GM18909 (cell line): ENCODE measurements around the gene ATP10D.

ENCODE experiments used
- ATAC-seq: cut with Tn5 transposase; IDR thresholded peaks from one replicate; pipeline ENCODE4 v1.9.1; 2021; ENCODE audit warnings: mild to moderate bottlenecking; ENCODE audit not compliant: unreplicated experiment, poor library complexity

ATP10D gene

DNA sequence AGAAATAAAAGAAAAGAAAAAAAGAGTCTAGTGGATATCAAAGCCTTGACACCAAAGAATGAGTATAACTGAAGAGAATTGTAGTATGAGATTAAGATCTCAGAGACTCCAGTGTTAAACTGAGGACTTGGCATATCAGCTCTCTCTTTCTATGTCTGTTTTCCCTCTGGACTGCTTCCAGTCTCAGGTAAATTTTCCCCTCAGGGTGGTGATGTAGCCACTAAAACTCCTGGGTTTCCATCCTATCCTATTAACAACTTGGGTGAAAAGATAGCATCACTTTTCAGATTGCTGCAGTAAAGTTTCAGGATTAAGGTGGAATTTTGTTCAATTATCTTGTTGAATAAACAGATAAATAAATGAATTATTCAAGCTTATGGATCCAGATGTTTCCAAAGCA lies 85.7 kb downstream of the ATP10D start:
- ATAC-seq = no peak

DNA sequence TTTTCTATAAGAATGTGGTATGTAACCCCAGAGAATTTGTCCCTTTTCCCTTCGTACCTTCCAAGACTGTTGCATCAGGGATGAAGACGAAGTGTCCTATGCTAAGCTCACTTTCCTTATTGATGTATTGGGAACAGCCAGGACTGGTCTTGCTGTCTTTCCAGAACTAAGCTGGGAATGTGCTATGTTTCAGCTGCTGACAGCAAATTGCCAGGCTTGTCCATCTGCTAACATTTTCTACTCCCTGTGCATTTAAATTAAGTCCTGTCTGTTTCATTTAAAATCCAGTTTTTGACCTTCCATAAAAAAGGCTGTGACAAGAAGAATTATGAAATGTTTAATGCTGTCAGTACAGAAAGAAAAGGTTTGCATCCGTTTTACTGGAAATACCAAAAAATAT lies 87.9 kb downstream of the ATP10D start:
- no peak for ATAC-seq

DNA sequence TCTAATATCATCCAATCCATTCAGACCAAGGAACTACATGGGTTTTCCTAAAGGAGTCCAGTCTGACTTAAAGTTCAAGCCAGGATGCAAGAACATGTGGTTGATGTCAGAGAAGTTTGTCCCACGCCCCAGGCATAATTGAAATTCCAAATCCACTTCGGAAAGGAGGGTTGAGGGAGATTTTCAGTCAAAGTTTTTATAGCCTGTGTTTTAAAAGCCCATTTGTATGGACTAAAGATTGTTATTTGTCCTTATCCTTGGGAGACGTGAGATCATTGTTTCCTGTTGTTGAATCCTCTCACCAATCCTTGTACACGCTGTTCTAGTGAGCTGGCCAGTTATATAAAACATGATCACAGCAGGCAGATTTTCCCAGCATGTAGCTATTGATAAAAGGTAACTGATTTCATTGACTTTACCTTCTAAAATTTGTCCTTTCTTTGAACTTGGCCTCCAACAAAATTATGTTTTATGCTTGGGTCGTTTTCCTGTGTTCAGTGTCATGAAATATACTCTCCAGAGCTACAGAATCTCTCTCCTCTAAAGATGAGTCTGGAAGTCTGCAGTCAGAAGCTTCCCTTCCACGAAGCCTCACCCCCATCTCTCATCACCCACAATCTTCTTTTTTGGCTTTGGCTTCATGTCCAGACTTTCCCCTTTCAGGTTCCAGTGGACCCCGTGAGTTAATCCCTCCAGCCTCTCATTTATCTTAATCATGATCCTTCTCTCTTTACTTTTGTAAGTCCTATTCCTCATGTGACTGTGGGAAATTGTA lies 92.9 kb downstream of the ATP10D start:
- ATAC-seq = no peak

DNA sequence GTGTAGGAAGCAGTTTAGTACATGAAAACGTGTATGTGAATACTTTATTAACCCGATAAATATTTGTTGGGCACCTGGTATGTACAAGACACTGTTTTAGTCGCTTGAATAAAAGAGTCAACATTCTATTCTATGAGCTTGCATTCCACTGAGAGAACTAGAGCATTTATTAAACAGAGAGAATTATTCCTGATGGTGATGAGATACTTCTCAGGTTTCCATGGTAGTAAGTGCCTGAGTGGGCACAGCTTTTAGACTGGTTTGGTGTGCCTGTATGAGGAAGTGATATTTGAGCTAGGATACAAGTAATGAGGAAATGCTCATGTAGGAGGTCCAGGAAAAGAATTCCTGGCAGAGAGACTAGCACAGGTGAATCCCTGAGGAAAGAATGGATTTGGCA lies 94.2 kb downstream of the ATP10D start:
- no peak for ATAC-seq

DNA sequence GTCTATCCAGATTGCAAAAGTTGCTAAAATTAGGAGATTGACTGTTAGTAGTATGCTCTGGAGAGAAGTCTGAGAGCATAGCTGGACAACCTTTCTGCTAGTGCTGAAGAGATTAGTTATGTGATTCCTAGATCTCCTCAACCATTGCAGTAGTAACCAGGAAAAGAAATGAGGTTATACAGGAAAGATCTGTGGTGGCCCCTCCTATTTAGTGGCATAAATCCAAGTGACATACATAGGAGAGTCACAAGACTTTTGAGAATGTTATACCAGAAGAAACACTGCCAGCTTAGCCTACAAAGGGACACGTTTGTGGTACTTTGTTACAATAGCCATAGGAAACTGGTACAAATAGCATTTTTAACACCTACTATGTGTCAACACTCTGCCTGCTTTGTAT lies 105.2 kb downstream of the ATP10D start:
- ATAC-seq = no peak

DNA sequence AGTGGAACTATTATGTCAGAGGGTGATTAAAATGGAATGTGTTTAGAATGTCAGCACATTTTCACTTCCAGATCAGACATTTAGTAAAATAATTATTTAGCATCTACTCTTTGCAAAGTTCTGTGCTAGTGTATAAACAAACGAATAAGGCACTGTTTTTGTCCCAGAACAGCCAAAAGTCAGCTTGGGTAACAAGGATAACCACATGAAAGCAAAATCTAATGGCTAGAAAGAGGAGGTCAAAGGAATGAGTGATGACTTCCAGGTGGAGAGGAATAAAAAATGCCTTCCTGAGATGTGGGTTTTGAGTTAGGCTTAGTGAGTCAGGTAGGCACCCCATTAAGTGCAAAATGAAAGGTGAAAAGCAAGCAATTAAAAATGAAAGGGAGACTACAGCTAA lies 112.6 kb downstream of the ATP10D start:
- ATAC-seq = no peak

DNA sequence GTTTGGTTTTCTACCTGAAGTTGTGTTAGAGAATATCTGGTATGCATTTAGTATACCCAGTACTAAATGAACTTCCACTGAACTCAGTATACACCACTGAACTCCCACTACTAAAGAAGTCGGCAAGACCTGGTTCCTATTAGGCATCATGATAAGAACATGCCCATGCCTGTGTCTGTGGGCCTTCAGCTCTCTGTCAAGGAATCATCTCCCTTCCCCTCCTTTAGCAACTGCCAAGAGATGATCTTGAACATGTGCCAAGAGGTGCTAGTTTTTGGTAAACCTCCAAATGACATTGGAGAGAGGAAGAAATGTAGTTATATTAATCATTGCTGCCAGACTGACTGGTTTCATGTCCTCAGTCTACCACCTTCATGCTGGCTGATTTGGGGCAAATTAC lies 113.2 kb downstream of the ATP10D start:
- ATAC-seq = no peak

DNA sequence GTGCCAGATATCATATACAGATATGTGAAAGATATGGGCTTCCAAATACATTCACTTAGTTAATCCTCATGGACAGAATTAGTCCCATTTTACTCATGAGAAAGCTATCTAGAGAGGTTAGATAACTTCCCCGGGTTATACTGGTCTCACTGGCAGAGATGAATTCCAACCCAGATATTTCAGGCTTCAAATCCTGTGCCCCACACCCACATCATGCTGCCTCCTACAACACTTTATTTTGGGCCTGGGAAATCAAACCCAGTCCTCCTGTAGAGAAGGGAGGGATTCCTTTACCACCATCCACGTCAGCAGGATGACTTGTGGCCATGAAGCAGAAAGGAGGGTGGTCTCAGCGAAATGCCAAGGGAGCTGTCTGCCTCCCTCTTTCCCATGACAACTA lies 113.8 kb downstream of the ATP10D start:
- ATAC-seq = no peak

DNA sequence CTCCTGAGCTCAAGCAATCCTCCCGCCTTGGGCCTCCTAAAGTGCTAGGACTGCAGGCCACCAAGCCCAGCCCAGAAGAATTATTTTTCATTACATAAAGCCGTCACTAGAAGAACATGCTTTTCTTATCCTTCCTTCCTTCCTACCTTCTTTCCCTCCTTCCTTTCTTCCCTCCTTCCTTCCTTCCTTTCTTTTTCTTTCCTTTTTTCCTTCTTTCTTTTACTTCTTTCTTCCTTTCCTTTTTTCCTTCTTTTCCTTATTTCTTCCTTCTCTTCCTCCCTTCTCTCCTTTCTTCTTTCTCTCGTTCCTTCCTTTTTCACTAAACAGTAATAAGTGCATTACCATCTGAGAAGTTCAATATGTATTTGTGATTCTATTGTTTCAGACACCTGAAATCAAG lies 121.4 kb downstream of the ATP10D start:
- ATAC-seq = no peak

DNA sequence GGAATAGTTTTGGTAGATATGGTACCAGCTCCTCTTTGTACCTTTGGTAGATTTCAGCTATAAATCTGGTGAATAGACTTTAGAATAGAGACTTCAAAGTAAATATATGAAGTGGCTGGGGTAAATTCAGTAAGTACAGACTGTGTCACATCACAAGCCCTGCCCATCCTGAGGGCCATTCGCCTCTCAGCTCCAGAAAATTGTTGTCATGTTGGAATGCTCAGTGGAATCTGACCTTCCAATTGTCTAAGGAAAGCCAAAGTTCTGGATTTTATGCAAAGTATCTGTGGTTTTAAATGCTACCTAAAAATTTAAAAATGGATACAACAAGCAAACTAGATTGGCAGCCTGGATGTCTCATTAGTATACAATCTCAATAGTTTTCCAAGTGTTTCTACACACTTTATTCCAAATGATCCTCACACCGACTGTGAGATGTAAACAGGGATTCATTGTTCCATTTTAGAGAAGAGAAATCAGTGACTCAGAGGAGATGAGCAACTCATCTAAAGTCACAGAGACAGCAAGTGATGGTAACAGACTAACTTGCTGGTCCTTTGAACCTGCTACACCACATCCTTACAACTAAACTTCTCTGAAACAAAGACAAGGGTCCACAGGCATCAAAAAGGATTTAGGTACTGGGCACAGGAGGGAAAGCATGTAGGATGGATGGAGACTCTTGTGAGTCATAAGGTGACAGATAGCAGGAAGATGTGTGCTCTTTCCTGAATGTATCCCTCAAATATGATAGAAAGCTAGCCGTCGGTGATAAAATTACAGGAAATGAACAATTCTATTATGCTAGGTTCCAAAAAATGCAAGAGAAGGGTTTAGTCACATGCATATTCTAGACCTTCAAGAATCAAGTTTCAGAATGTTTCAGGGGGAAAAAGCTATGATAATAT lies 127.3 kb downstream of the ATP10D start:
- no peak for ATAC-seq

DNA sequence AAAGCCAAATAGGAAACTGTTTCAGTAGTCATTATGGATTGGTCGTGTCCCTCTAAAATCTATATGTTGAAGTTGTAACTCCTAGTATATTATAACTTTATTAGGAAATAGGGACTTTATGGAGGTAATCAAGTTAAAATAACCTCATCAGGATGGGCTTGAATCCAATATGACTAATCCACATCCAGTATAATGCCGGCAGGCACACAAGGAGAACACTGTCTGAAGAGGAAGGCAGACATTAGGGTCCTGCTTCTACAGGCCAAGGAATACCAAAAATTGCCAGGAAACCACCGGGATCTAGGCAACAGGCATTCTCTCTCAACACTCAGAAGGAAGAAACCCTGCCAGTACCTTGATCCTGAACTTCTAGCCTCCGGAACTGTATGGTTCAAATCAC lies 130.3 kb downstream of the ATP10D start:
- ATAC-seq = no peak

DNA sequence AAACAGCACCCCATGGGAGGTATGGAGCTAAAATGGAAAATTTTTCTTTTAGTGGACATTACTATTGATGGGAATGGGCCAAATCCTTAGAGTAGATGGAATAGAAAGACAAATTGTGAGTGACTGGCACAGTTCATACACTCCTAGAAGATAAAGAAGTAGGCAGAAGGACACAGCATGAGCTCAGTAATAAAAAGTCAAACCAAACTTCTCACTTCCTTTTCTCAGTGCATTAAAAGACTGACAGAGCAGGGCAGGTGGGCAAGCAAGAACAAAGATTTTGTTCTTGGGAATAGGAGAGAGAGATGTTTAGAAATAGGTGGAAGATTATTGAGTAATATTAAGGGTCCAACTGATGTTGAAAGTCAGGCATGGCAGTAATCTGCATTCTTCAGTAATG lies 132.5 kb downstream of the ATP10D start:
- peak; percentile 74 for ATAC-seq

DNA sequence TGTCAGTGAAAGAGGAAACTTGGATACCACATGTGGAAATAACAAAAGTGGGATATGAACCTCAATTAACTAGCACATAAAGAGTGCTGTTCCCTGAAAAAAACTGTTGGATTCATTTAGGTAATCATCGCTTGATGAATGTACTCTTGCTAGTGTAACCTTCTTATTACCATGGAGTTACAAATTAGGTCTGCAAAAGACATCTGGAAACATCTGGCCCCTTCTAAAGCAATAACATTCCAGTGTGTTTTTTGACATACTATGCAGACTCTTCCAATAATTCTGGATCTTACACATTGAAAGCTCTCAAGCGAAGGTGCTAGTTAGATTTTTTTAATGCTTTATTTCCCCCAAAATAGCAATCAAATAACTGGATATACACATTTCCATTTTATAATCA lies 134.6 kb downstream of the ATP10D start:
- no peak for ATAC-seq

DNA sequence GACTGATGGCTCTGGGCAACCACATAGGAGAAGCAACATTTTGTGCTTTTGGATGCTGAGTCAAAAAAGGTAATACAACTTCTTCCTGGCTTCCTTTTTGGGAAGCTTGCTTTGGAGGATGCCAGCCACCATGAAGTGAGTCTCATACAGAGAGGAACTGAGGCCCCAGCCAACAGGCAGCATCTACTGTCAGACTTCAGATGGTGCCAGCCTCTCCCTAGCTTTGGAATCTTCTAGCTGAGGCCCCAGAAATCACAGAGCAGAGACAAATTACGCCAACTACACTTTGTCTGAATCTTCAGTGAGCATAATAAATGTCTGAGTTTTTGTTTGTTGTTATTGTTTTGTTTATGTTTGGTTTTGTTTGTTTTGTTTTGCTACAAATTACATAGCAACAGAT lies 136.1 kb downstream of the ATP10D start:
- ATAC-seq = no peak

DNA sequence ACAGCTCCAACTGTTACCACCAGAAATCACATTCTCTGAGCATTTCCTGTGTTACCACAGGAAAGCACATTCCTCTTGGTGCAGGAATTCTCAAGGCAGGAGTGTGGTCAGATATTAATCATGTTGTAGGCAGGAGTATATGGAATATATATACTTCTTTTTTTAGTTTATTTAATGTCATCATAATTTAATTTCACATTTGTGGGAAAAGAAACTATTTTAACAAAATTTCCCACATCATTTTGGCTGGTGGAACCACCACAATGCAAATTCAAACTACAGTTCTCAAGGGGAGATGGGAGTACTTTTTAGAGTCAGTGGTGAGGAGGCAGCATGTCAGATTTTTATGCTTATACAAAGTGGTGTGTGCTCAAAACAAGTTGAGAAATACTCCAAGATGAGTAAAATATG lies 139.0 kb downstream of the ATP10D start:
- no peak for ATAC-seq

DNA sequence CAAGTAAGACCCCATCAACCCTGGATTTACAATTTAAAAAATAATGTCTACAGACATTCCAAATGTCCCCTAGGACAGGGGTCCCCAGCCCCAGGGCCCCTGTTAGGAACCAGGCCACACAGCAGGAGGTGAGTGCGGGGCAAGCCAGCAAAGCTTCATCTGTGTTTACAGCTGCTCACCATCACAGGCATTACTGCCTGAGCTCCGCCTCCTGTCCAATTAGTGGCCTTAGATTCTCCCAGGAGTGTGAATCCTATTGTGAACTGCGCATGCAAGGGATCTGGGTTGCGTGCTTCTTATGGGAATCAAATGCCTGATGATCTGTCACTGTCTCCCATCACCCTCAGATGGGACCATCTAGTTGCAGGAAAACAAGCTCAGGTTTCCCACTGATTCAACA lies 146.1 kb downstream of the ATP10D start:
- no peak for ATAC-seq

DNA sequence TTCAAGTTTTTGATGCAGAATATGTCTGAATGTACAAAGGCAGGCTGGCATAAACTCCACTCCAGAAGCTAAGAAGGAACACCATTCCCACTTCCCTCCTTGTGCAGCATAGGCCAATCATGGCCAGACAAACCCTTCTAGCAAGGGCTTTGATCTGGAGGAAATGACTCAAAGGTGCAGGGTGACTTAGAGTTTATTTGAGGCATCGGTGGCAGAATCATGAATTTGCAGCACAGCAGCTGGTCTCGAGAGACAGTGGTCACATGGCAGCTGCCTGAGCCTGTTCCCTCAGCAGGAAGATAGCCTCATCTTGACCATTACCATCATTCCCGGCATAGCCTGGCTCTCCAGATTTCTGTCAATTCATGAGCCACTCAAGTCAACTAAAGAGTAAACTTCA lies 154.5 kb downstream of the ATP10D start:
- no peak for ATAC-seq

DNA sequence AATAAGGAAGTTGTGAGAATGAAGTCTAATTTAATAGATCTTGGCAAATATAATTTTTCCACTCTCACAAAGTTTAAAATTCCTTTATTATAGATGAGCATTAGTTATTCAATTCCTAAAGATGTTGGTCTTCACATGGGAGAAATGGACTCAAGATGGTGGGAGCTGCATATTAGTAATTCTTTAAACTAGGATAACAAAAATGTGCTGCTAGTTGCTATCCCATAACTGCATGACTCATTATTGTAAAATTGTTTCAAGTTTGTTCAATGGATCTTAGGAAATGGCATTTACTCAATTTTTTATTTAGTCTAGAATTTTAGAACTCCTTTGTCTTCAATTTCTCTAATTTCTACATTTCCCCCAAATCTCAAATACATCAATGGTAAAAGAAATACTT lies 155.8 kb downstream of the ATP10D start:
- no peak for ATAC-seq

DNA sequence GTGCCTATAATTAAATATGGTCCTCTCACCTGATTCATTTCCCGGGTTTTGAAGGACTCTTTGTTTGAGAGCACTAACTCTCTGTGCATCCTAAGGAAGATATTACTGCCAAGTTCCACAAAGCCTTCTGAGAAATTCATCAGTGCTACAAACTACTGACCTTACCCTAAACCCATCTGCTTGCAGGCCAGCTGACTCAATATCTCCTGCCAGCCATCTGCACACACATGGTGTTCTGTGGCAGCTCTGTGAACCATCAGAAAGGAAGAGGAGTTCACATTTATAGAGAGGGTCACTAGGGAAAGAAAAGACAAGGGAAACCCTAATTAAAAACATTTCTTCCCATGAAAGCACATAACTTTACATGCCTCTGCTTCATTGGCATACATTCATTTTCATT lies 156.7 kb downstream of the ATP10D start:
- ATAC-seq = no peak

DNA sequence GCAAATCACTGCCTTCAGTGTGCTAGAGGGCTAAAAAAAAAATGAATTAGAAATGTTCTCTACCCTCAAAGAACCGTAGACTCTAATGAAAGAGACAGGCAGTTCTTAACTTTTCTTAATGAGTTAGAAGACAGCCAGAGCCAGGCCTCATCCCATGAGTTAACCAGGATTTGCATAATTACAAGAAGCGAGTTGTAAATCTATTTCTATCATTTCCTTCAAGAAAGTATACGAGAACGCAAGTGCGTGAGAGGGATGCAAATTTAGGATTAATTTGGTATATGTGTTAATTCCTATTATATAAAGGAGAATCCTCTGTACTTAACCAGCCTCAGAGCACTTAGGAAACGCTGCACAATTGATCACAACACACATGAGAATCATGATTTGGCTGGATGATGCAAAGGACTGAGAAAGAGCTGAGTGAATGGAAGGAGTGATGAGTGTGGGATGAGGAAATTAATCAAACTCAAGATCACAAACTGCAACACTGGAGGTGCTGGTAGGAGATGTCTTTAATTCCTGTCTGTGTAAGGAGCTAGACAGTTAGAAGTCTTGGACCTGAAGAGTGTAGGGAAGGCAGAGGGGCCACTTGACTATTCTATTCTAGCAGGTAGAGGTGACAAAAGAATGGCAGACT lies 157.2 kb downstream of the ATP10D start:
- no peak for ATAC-seq
